ENCODE data around the gene PCSK6.

Gene PCSK6

GRCh38 chr15:101267320-101268104, 222.0 kb downstream of the PCSK6 start:
- no peak for DNase-seq

DNA sequence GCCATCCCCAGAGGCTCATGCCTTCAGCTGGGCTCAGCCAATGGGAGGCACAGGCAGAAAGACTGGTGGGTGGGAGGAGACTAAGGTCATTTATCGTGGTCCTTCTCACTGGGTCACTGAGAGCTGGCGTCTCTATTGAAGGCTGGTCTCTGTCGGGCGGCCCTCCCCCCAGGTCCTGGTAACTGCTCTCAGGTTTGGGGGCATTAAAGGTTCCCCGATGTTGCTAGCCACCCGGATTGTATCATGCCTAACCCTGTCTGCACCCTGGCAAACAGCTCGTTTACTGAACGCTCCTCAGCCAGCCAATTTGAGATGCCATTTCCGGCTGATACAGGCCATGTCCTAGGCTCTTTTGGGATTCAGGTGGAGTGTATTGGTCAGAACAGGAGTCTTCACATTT, 222.7 kb downstream of the PCSK6 start:
- no peak for DNase-seq

- no peak for DNase-seq
Measured at GRCh38 chr15:101266034-101266433, 223.5 kb downstream of the PCSK6 start.

DNA sequence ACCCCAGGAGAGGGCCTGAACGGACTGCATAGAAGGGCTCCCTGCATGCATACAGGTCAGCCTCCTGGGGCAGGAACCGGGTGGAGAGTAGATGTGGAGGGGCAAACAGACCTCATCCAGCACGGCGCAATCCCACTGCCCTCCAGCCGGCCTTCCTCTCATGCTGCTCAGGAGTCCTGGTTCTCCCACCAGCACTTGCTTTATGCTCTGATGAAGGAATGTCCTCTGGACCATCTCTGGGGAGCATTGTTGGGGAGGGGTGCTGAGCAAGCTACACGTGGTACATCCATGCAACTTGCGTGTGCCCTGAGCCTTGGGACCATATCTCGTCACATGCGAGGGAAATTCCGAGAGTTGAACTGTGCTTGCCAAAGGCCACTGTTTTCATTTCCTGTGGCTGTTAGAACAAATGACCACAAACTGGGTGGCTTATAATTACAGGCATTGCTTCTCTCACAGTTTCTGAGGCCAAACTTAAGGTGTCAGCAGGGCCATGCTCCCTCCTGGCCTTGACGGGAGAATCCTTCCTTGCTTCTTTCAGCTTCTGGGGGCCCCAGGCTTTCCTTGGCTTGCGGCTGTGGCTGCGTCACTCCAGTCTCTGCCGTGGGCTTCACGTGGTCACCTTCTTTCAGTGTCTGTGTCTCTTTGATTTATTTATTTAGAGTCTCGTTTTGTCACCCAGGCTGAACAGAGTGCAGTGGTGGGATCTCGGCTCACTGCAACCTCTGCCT, 224.4 kb downstream of the PCSK6 start:
- DNase-seq, result no peak

DNA sequence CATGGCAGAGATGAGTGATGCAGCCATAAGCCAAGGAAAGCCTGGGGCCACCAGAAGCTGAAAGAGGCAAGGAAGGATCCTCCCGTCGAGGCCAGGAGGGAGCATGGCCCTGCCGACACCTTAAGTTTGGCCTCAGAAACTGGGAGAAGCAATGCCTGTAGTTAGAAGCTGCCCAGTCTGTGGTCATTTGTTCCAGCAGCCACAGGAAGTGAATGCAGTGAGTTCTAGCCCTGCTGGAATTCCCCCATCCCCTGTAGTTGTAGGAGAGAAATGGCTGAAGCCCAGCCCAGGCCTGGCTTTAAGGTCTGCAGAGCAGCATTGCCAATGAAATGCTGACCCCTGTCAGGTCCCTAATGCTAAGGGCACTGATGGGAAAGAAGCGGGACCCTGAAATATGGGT, 225.5 kb downstream of the PCSK6 start:
- no peak for DNase-seq

DNA sequence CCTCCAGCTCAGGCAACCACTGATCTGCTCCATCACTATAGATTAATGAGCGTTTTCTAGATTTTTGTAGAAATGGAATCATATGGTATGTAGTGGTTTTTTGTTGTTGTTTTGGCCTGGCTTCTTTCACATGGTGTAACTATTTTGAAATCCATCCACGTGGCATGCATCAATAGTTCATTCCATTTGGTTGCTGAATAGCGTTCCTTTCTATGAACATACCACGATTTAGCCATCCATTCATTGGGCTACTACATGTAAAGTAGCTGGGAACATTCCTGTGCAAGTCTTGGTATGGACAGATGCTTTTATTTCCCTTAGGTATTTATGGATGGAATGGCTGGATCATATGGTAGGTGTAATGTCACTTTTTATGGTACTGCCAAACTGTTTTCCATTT, 227.0 kb downstream of the PCSK6 start:
- no peak for DNase-seq

DNA sequence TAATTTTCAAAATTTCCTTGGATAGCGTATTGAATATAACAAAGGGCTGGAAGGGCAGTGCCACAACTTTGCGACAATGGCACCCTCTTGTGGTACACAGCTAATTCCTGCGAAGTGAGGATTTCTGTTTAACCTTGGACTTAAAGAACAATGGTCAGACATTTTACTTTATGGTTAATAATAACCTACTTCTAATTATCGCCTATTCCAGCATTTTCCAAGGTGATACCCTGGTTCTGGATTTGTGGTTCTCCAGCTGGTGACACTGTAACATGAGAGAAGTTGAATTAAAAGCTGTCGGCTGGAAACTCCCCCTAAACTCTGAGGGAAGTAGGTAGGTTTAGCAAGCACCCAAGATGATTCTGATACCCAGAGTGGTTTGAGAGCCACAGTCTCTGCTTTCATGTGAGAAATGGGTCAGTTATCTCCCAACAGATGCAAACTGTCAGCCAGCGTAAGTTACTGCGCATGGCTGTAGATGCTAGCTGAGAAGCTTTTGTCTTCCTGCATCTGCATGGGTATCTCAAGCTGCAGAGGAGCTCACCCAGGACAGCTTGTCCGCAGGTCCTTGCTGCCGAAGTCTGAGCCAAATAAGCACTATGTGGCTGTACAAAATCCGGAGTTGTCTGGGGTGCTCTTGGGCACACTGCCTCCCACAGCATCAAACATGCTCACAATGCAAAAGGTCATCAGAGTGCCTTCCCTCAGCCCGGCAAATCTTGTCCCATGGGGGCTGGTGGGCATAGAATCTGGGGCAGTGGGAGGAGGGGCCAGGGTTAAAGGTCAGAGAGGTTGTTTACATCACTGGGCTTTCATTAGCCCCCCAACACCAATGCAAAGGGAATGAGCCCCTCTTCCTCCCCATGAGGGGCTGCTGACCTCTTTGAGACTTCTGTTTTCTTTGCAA, 231.0 kb downstream of the PCSK6 start:
- DNase-seq, result no peak

- DNase-seq, result no peak
Measured at GRCh38 chr15:101256757-101257156, 232.8 kb downstream of the PCSK6 start.

- DNase-seq, result no peak
Measured at GRCh38 chr15:101255615-101256241, 233.8 kb downstream of the PCSK6 start.

GRCh38 chr15:101255051-101255395, 234.5 kb downstream of the PCSK6 start:
- no peak for DNase-seq

DNA sequence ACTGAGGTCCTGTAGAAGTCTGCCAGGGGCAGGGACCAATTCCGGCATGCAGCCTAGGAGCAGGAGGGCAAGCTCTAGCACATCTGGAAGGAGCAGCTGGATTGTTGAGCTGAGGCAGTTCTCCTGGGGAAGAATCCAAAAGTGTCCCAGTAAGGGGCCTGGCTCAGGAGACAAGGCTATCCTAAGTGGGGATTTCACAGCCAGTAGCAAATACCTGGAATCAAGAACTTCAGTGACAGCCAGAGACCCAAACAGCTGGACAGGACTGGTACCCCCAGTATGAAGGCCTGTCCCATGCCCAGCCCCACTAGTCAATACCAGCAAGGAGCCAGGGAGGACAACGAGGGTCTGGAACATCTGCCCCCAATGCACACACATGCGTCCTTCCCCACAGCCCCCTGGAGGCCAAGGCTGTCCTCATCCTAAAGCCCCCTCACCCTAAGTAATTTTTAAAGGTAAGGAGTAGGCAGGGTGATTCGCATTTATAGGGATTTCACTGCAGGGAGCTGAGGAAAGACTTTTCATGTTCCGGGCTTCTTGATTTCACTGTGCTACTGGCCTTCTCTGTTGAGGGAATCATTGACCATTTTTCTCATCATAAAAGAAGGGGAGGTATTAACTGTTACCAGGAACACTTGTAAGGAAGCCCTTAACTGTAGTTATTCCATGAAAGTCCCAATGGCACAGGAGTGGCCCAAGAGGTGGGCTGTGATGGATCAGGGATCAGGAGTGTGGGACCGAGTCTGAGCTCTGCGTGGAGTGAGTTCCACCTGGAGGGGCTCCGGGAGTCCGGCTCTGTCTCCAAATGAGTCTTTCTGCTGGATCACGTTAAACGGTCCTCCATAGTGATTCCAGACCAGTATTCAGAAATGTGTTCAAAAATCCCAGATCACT, 235.1 kb downstream of the PCSK6 start:
- DNase-seq, result no peak
